K562 (cell line): ENCODE measurements around the gene ADAMTSL2. TPM values are rescaled to one million over a fixed set of nuclear protein-coding genes. Genes with fewer than 3 reads are reported as not detected.

Source experiments
- ATAC-seq: fragments of 200-7000 bp; cut with Tn5 transposase; 3 replicates; pipeline ENCODE4 v1.9.1; 2020; ENCODE audit warnings: moderate library complexity
- BruUV-seq: library from RNA; stranded (reverse); fragments of 400-500 nt; replicated peaks from 2 replicates; lab custom pipeline; 2021; lab: Mats Ljungman, UMichigan
- CTCF ChIA-PET: fragments of 300-600 bp; formaldehyde crosslinking; extraction: SDS; loops from one replicate; lab custom pipeline; 2021; ENCODE audit warnings: low intra/inter-chr PET ratio; lab: Yijun Ruan, JAX
- POLR2A ChIA-PET: fragments of 300-600, 350-650 bp; sonication (Branson Sonifier 250); formaldehyde crosslinking; extraction: SDS; loops from one replicate; lab custom pipeline; 2021; ENCODE audit warnings: antibody characterized with exemption, inconsistent platforms; lab: Yijun Ruan, JAX
- DNase-seq, 4 experiments: peaks; one replicate each; pipeline versions ENCODE4 v3.0.0 to v3.0.0-alpha.2; 2011 to 2018; ENCODE audit warnings: low spot score in 3 of 4, mixed read lengths in 3 of 4; ENCODE audit errors: extremely low read depth in 1 of 4
- FAIRE-seq: peaks from 2 replicates; lab custom pipeline; 2011; peaks lifted over from hg19 to GRCh38; lab: Jason Lieb, UNC
- H2AFZ ChIP-seq: 2 replicates; pipeline ENCODE4 v1.6.0; 2011; ENCODE audit warnings: low read depth, low read length, control low read depth, inconsistent platforms
- H3K27ac ChIP-seq: fragments of 200-600 bp; 3 replicates; pipeline ENCODE4 v1.8.0; 2011; ENCODE audit warnings: low read depth, mild to moderate bottlenecking, control low read depth, inconsistent platforms, low read length, moderate library complexity, mixed read lengths; ENCODE audit errors: extremely low read depth
- H3K27me3 ChIP-seq, 2 experiments: fragments of 300-600 bp in 1 of 2; 2 replicates in 1 of 2; 3 replicates in 1 of 2; pipeline versions ENCODE4 v1.6.0 to v1.8.0; 2011; ENCODE audit warnings: inconsistent platforms in 2 of 2, low read length in 2 of 2, mild to moderate bottlenecking in 1 of 2, mixed read lengths in 1 of 2, moderate library complexity in 1 of 2; ENCODE audit not compliant: control insufficient read depth in 2 of 2, insufficient read depth in 2 of 2
- H3K36me3 ChIP-seq: fragments of 300-600 bp; 3 replicates; pipeline ENCODE4 v1.8.0; 2011; ENCODE audit warnings: mild to moderate bottlenecking, low read length, inconsistent platforms; ENCODE audit not compliant: control insufficient read depth, insufficient read depth
- H3K4me1 ChIP-seq, 2 experiments: fragments of 200-600 bp in 1 of 2; replicated peaks in 1 of 2; 2 replicates in 1 of 2; 3 replicates in 1 of 2; pipeline versions ENCODE4 v1.5.1 to v1.8.0; 2011; ENCODE audit warnings: inconsistent platforms in 2 of 2, low read length in 2 of 2, mild to moderate bottlenecking in 1 of 2, mixed read lengths in 1 of 2, moderate library complexity in 1 of 2; ENCODE audit not compliant: control insufficient read depth in 2 of 2, insufficient read depth in 2 of 2
- H3K4me2 ChIP-seq: 2 replicates; pipeline ENCODE4 v1.6.1; 2011; ENCODE audit warnings: low read length, control low read depth, inconsistent platforms, mixed read lengths; ENCODE audit not compliant: insufficient read depth
- H3K4me3 ChIP-seq: fragments of 200-600 bp; sonication (generic), shearing (Covaris generic); 2 replicates; pipeline ENCODE4 v1.5.1; 2016; ENCODE audit warnings: control low read depth, inconsistent platforms
- H3K79me2 ChIP-seq: fragments of 200-600 bp; 3 replicates; pipeline ENCODE4 v1.8.0; 2011; ENCODE audit warnings: low read length, inconsistent platforms; ENCODE audit not compliant: control insufficient read depth, insufficient read depth
- H3K9ac ChIP-seq, 2 experiments: 2 replicates each; pipeline versions ENCODE4 v1.6.0 to v1.6.1; 2011; ENCODE audit warnings: low read depth in 2 of 2, low read length in 2 of 2, control low read depth in 1 of 2, inconsistent platforms in 1 of 2, mild to moderate bottlenecking in 1 of 2, mixed read lengths in 1 of 2; ENCODE audit not compliant: insufficient read depth in 1 of 2
- H3K9me1 ChIP-seq: one replicate; pipeline ENCODE4 v1.6.0; 2011; ENCODE audit warnings: inconsistent platforms, mild to moderate bottlenecking, low read length, moderate library complexity; ENCODE audit not compliant: control insufficient read depth, insufficient read depth
- H3K9me3 ChIP-seq: replicated peaks from 2 replicates; pipeline ENCODE4 v1.5.1; 2011; ENCODE audit warnings: low read depth, low read length, inconsistent platforms; ENCODE audit not compliant: control insufficient read depth, insufficient read depth
- H4K20me1 ChIP-seq: replicated peaks from 2 replicates; pipeline ENCODE4 v1.6.1; 2011; ENCODE audit warnings: low read length, inconsistent platforms, mixed read lengths; ENCODE audit not compliant: control insufficient read depth, insufficient read depth
- EP400 ChIP-seq: fragments of 450-650 bp; IDR thresholded peaks from 2 replicates; pipeline ENCODE4 v1.6.1; 2017; ENCODE audit warnings: antibody characterized with exemption, mild to moderate bottlenecking, moderate library complexity
- HLTF ChIP-seq: fragments of 450-650 bp; IDR thresholded peaks from 2 replicates; pipeline ENCODE4 v1.6.1; 2016
- HMG20B ChIP-seq: fragments of 250-450 bp; sonication (Bioruptor Pico); IDR thresholded peaks from 2 replicates; pipeline ENCODE4 v1.5.0; 2021; ENCODE audit warnings: mild to moderate bottlenecking
- KDM1A ChIP-seq, 2 experiments: fragments of 450-650 bp; IDR thresholded peaks; 2 replicates each; pipeline ENCODE4 v1.6.1; 2016; ENCODE audit warnings: mild to moderate bottlenecking in 2 of 2
- POU5F1 ChIP-seq: fragments of 150-350 bp; IDR thresholded peaks from 2 replicates; pipeline ENCODE4 v1.6.1; 2014; ENCODE audit warnings: borderline replicate concordance, low read length, low read depth, mild to moderate bottlenecking; ENCODE audit not compliant: partially characterized antibody
- THRAP3 ChIP-seq: fragments of 450-650 bp; IDR thresholded peaks from 2 replicates; pipeline ENCODE4 v1.6.1; 2016; ENCODE audit warnings: mild to moderate bottlenecking, inconsistent platforms, borderline replicate concordance
- ZNF232 ChIP-seq: sonication (generic); formaldehyde crosslinking; IDR thresholded peaks from 2 replicates; pipeline ENCODE4 v1.8.0; 2022; ENCODE audit warnings: mild to moderate bottlenecking, missing genetic modification reagents
- ZNF239 ChIP-seq: fragments of 250-450 bp; sonication (Bioruptor Pico); IDR thresholded peaks from 2 replicates; pipeline ENCODE4 v1.4.0; 2020; ENCODE audit warnings: mild to moderate bottlenecking
- ZNF780A ChIP-seq: fragments of 250-450 bp; sonication (Bioruptor Pico); IDR thresholded peaks from 2 replicates; pipeline ENCODE4 v1.5.0; 2021; ENCODE audit warnings: mild to moderate bottlenecking
- WGBS: fragments of 100-300 bp; shearing (Covaris generic); methylation state at CpG from one replicate; pipeline ENCODE4 v1.1.6; 2016; ENCODE audit warnings: low coverage, mixed read lengths; ENCODE audit not compliant: insufficient coverage; ENCODE audit errors: missing lambda C conversion rate; 5-methylcytosine and 5-hydroxymethylcytosine counted together
- in situ Hi-C: fragments of 300-500 bp; cut with MboI; formaldehyde crosslinking; loops from 4 replicates; pipeline ENCODE4 v1.15.0; 2018; ENCODE audit warnings: inconsistent platforms, mixed read lengths
- intact Hi-C: fragments of 100-400 bp; cut with micrococcal nuclease; formaldehyde crosslinking; loops from 2 replicates; pipeline ENCODE4 v1.14.2; 2022
- polyA plus RNA-seq, 8 experiments: library from polyadenylated mRNA; depleted of rRNA in 4 of 8; stranded (reverse) in 5 of 8; unstranded in 3 of 8; fragments of >200 nt; fragmentation: Nextera tagmentation in 2 of 8; fragmentation: Illumina TruSeq in 1 of 8; extraction: Ambion mirVana in 2 of 8; extraction: Trizol in 1 of 8; gene quantifications; 2 replicates each; pipeline versions ENCODE4 v1.2.1 to v1.2.3, GENCODE V29; 2011 to 2014; ENCODE audit warnings: inconsistent platforms in 1 of 8, missing spikeins in 1 of 8
- total RNA-seq, 7 experiments: library from RNA; depleted of rRNA in 6 of 7; stranded (reverse); fragments of >200 nt in 6 of 7; fragmentation: Illumina TruSeq in 2 of 7; extraction: Trizol in 2 of 7; gene quantifications; 2 replicates each; pipeline versions ENCODE4 v1.2.1 to v1.2.3, GENCODE V29; 2011 to 2021; ENCODE audit warnings: low replicate concordance in 1 of 7
- TF ChIP-seq, protein P1 (sequence below), 2 experiments: fragments of 450-650 bp; formaldehyde crosslinking in 1 of 2; IDR thresholded peaks; 2 replicates each; pipeline versions ENCODE4 v1.4.0 to v1.6.1; 2014 to 2020; ENCODE audit warnings: mild to moderate bottlenecking in 2 of 2, borderline replicate concordance in 1 of 2, low read depth in 1 of 2
- TF ChIP-seq, protein P2 (sequence below): IDR thresholded peaks from 2 replicates; pipeline ENCODE4 v1.6.1; 2011; ENCODE audit warnings: borderline replicate concordance, low read depth, mild to moderate bottlenecking, moderate library complexity, low read length; ENCODE audit not compliant: insufficient read depth, poor library complexity, severe bottlenecking

Gene ADAMTSL2
- total and polyA plus RNA-seq, 9 of the 15 experiments (the other 6 are each of a cell fraction or from before 2014, with no cell fraction given), result 0.04 TPM; not detected in 8

DNA sequence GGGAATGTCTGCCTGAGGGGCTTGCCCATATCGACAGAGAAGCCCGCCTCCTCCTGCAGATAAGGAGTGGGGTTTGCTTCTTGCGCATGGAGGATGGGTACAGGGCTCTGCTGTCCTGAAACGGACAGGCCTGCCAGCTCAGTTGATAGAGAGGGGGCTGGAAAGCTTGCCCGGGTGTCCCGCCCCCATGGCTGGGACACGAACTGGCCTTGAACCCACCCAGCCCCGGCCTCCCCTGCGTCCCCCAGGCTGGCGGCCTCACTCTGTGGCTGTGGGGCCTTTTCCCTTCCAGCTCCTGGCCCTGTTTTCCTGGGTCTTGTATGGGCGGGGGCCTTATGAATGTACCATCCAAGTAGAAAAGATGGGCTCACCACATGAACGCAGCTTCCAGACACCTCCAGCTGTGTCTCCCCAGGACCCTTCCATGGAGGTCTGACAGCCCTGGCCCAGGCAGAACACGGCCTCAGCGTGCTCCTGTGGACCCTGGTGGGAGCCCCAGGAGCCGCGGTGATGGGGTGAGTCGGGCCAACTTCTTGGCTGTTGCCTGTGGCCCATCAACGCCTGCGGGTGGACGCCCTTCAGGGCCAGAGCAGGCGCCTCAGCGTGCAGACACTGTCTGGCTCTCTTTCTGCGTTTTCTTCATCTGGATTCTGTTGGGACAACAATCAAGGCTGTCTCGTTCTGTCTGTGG lies 39.7 kb upstream of the ADAMTSL2 start:
- ChIA-PET CTCF (no interaction called here), POLR2A (interaction anchor here (0.7 to 1.6 kb wide), 3 partner anchors 10 to 66 kb away, joined by 3 to 9 read pairs (median 3); no protein-coding TSS in a partner anchor)
- Histone ChIP-seq H3K4me1 (peaks cover 0 to 34% of the 10 kb centered on the region in 2 experiments; a peak in 2 of 5 replicates), H3K36me3 (no peaks in the 10 kb centered on the region), H3K27me3 (peaks cover 27 to 96% of the 10 kb centered on the region in 2 experiments; a peak in 4 of 5 replicates), H2AFZ (no peak overlapping the region), H3K27ac (no peak overlapping the region), H4K20me1 (no peaks in the 10 kb centered on the region), H3K4me2 (no peak overlapping the region), H3K9ac (no peak overlapping the region), H3K79me2 (no peaks in the 10 kb centered on the region), H3K9me3 (no peaks in the 10 kb centered on the region; the same call in 1 of the 2 replicates), H3K9me1 (no peaks in the 10 kb centered on the region), H3K4me3 (no peak overlapping the region)
- in situ Hi-C loops, result no loop called here
- no peak for DNase-seq
- no TSS peak for BruUV-seq
- WGBS, result 4% methylated on average over 17 of the region's 24 CpGs
- no peak for FAIRE-seq
- no peak for ATAC-seq
- intact Hi-C loops, result no loop called here
- TF ChIP-seq ZNF232 (CRISPR knock-in tag), result no peak
- TF ChIP-seq EP400, result no peak
- no peak for TF ChIP-seq HLTF
- TF ChIP-seq, protein P1, sequence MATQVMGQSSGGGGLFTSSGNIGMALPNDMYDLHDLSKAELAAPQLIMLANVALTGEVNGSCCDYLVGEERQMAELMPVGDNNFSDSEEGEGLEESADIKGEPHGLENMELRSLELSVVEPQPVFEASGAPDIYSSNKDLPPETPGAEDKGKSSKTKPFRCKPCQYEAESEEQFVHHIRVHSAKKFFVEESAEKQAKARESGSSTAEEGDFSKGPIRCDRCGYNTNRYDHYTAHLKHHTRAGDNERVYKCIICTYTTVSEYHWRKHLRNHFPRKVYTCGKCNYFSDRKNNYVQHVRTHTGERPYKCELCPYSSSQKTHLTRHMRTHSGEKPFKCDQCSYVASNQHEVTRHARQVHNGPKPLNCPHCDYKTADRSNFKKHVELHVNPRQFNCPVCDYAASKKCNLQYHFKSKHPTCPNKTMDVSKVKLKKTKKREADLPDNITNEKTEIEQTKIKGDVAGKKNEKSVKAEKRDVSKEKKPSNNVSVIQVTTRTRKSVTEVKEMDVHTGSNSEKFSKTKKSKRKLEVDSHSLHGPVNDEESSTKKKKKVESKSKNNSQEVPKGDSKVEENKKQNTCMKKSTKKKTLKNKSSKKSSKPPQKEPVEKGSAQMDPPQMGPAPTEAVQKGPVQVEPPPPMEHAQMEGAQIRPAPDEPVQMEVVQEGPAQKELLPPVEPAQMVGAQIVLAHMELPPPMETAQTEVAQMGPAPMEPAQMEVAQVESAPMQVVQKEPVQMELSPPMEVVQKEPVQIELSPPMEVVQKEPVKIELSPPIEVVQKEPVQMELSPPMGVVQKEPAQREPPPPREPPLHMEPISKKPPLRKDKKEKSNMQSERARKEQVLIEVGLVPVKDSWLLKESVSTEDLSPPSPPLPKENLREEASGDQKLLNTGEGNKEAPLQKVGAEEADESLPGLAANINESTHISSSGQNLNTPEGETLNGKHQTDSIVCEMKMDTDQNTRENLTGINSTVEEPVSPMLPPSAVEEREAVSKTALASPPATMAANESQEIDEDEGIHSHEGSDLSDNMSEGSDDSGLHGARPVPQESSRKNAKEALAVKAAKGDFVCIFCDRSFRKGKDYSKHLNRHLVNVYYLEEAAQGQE (IDR thresholded peaks at IDR 0.05; ENCODE audit: borderline replicate concordance), result no peak
- TF ChIP-seq, protein P1 (CRISPR knock-in tag; IDR thresholded peaks at IDR 0.05; ENCODE audit: low read depth), result no peak
- TF ChIP-seq POU5F1, result no peak
- no peak for TF ChIP-seq HMG20B (CRISPR knock-in tag)
- TF ChIP-seq ZNF780A (CRISPR knock-in tag), result no peak
- TF ChIP-seq KDM1A (IDR thresholded peaks at IDR 0.05), result no peak
- TF ChIP-seq, protein P2, sequence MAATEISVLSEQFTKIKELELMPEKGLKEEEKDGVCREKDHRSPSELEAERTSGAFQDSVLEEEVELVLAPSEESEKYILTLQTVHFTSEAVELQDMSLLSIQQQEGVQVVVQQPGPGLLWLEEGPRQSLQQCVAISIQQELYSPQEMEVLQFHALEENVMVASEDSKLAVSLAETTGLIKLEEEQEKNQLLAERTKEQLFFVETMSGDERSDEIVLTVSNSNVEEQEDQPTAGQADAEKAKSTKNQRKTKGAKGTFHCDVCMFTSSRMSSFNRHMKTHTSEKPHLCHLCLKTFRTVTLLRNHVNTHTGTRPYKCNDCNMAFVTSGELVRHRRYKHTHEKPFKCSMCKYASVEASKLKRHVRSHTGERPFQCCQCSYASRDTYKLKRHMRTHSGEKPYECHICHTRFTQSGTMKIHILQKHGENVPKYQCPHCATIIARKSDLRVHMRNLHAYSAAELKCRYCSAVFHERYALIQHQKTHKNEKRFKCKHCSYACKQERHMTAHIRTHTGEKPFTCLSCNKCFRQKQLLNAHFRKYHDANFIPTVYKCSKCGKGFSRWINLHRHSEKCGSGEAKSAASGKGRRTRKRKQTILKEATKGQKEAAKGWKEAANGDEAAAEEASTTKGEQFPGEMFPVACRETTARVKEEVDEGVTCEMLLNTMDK, result no peak
- TF ChIP-seq ZNF239 (CRISPR knock-in tag), result no peak
- no peak for TF ChIP-seq THRAP3
